Stimulated activated CD8-positive, alpha-beta memory T cell treated with anti-CD3 and anti-CD28 coated beads, Interleukin-7, amount 100 ng/mL, for 24 hours (primary cell): ENCODE measurements around the gene BOK.

Experiments
- DNase-seq: peaks from one replicate; pipeline ENCODE4 v3.0.0-alpha.2; 2020; ENCODE audit warnings: low read depth

The BOK gene

GRCh38 chr2:241539616-241540374 lies 18.8 kb upstream of the BOK start:
- DNase-seq: no peak

GRCh38 chr2:241540401-241540770 lies 18.2 kb upstream of the BOK start:
- no peak for DNase-seq

GRCh38 chr2:241540771-241541561 lies 17.6 kb upstream of the BOK start:
- DNase-seq: peak; percentile 32

- DNase-seq: no peak
These were observed 16.8 kb upstream of the BOK start for GRCh38 chr2:241541564-241542277.

GRCh38 chr2:241542278-241542605 lies 16.3 kb upstream of the BOK start:
- no peak for DNase-seq

GRCh38 chr2:241545106-241545505 lies 13.4 kb upstream of the BOK start:
- no peak for DNase-seq

GRCh38 chr2:241545523-241546473 lies 12.7 kb upstream of the BOK start:
- no peak for DNase-seq

GRCh38 chr2:241546771-241547498 lies 11.6 kb upstream of the BOK start:
- DNase-seq: no peak

- no peak for DNase-seq
These were observed 10.6 kb upstream of the BOK start for GRCh38 chr2:241547781-241548450.

- DNase-seq: no peak
These were observed 10.1 kb upstream of the BOK start for GRCh38 chr2:241548451-241548835.

GRCh38 chr2:241550616-241551580 lies 7.6 kb upstream of the BOK start:
- DNase-seq: no peak

- no peak for DNase-seq
These were observed 6.9 kb upstream of the BOK start for GRCh38 chr2:241551599-241551997.

GRCh38 chr2:241551998-241552737 lies 6.4 kb upstream of the BOK start:
- DNase-seq: no peak

GRCh38 chr2:241553512-241553830 lies 5.1 kb upstream of the BOK start:
- DNase-seq: no peak

GRCh38 chr2:241553981-241554380 lies 4.6 kb upstream of the BOK start:
- DNase-seq: no peak

- no peak for DNase-seq
These were observed 3.8 kb upstream of the BOK start for GRCh38 chr2:241554610-241555322.

- DNase-seq: no peak
These were observed 2.8 kb upstream of the BOK start for GRCh38 chr2:241555711-241556110.

- no peak for DNase-seq
These were observed 1.8 kb upstream of the BOK start for GRCh38 chr2:241556746-241557145.
